GM21360 (cell line): ENCODE measurements around the gene RRP8.
A peak's percentile ranks its signal among the peaks of the same experiment; 100 is the strongest.

Experiments used
- ATAC-seq: cut with Tn5 transposase; IDR thresholded peaks from one replicate; pipeline ENCODE4 v1.9.1; 2021; ENCODE audit warnings: mild to moderate bottlenecking, moderate library complexity; ENCODE audit not compliant: unreplicated experiment

The RRP8 gene

DNA sequence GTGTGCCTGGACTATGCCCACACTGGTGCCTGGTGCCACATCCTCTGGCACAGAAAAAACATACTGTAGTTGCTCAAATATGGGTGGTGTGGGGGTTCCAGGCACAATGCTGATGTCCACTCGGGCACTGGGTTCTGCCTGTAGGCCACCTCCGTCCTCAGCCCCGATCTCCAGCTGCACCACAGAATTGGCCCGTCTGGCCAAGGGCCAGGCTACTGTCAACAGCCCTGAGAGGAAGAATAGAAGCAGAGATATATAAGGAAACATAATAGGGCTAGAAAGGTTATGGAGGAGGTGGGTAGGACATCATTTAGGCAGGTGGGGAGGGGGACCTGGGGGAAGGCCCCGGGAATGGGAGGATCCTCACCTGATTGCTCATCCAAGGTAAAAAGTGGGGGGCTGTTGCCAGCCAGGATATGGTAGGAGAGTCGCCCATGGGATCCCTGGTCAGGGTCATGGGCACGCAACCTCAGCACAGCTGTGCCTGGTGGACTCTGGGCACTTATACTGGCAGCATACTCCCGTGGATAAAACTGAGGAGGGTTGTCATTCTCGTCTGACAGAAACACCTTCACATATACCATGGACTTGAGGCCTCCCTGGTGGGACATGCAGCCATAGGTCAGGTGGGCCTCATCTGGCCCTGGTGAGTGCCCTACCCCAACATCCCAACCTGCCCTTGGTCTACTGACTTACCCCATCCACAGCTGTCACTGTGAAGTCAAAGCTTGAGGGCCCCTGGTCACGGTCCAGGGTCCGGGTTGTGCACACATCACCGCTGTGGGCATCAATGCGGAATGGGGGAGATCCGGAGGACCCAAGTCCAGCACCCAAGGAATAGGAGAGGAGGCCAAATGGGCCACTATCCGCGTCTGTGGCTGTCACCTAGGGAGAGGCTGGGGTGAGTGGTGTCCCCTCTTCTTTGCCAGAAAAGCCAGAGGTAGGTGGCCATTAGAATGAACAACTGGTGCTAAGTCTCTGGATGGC is 30.3 kb upstream of the RRP8 start:
- no peak for ATAC-seq

DNA sequence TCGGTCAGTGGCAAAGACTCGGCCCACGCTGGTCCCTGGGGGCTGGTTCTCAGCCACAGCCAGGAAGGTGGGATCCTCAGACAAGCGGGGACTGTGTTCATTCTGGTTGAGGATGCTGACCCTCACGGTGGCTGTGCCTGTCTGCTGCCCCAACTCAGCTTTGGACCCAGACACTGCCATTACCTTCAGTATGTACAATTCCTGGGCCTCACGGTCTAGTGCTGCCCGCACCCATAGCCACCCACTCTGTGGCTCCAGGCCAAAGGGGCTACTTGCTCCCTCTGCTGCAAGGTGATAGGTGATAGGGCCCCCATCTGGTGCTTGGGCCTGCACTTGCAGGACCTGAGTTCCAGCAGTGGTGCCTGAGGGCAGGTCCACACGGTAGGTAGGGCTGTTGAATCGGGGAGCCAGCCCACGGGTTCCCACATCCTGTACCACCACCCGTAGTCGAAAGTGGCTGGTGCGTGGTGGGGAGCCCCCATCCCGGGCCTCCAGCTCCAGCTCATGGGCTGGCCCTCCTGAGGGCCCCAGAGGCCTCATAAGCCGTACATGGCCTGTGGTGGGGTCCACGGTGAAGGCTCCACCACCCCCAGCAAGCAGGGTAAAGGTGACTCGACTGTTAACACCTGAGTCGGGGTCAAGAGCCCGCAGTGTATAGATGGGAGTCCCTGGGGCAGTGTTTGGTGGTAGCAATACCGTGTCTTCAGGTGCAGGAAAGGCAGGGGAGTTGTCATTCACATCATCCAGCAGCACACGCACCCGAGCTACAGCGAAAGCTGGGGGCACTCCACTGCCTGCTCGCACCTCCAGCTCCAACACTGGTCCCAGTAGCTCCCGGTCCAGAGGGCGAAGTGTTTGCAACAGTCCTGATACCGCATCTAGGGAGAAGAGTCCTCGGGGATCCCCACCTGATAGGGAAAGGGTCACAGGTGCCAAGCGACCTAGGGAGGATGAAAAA is 29.0 kb upstream of the RRP8 start:
- ATAC-seq: no peak

GRCh38 chr11:6631361-6631890 is 28.0 kb upstream of the RRP8 start:
- no peak for ATAC-seq

- ATAC-seq: no peak
Observed at GRCh38 chr11:6630632-6631291, 27.3 kb upstream of the RRP8 start.

DNA sequence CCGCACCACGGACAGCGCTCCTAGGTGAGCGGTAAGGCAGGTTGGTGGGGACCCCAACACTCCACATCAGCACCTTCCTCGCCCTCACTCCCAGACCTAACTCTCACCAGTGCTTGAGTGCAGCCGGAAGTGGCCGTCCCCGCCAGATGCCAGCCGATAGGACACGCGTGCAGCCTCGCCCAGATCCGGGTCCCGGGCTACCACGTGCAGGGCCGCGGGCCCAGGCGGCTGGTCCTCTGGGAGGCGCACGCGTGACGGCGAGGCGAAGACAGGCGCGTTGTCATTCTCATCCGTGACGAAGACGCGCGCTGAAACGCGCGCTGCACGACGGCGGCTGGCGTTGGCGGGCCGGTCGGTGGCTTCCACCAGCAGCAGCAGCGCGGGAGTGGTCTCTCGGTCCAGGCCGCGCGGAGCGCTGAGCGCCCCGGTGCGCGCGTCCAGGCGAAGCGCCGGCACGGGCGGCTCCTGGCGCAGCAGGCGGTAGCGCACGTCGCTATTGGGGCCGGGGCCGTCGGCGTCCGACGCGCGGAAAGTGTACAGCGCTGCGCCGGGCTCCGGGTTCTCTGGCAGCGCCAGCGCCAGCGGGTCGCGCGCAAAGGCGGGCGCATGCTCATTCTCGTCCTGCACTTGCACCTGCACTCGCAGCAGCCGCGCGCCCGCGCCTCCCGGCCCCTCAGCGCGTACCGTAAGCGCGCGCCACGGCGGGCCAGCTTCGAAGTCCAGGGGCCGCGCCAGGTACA is 26.6 kb upstream of the RRP8 start:
- no peak for ATAC-seq

GRCh38 chr11:6629573-6629891 is 26.1 kb upstream of the RRP8 start:
- ATAC-seq: no peak

GRCh38 chr11:6628526-6628925 is 25.1 kb upstream of the RRP8 start:
- no peak for ATAC-seq

GRCh38 chr11:6627762-6628241 is 24.4 kb upstream of the RRP8 start:
- peak; percentile 51 for ATAC-seq

DNA sequence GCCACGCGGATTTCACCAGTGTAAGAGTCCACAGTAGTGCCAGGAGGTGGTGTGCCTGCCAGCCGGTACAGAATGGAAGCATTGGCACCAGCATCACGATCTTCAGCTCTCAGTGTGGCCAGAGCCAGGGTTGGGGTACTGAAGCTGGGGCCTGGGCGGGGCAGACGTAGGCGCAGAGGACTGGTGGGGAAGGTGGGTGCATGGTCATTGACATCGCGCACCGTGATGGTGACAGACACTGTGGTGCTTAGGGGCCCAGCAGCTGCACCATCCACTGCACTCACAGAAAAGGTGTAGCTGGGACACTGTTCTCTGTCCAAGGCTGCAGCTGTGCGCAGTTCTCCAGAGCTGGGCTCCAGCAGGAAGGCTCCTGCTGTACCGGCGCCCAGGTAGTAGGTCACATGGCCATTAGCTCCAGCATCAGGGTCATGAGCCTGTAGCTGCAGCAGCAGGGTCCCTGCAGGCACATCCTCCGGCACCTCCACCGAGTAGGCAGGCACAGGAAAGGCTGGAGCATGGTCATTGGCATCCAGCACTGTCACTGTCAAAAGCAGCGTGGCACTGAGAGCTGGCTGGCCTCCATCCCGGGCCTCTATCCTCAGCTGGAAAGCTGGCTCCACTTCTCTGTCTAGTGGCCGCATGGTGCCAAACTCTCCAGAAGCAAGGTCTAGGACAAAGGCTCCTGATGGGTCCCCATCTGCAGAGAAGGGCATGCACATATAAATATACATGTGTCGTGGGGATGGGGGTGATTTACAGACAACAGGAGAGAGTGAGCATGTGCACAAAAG is 23.8 kb upstream of the RRP8 start:
- ATAC-seq: no peak

GRCh38 chr11:6625832-6626420 is 22.5 kb upstream of the RRP8 start:
- no peak for ATAC-seq

GRCh38 chr11:6625156-6625831 is 21.9 kb upstream of the RRP8 start:
- ATAC-seq: no peak

- ATAC-seq: no peak
Observed at GRCh38 chr11:6623391-6624363, 20.3 kb upstream of the RRP8 start.

DNA sequence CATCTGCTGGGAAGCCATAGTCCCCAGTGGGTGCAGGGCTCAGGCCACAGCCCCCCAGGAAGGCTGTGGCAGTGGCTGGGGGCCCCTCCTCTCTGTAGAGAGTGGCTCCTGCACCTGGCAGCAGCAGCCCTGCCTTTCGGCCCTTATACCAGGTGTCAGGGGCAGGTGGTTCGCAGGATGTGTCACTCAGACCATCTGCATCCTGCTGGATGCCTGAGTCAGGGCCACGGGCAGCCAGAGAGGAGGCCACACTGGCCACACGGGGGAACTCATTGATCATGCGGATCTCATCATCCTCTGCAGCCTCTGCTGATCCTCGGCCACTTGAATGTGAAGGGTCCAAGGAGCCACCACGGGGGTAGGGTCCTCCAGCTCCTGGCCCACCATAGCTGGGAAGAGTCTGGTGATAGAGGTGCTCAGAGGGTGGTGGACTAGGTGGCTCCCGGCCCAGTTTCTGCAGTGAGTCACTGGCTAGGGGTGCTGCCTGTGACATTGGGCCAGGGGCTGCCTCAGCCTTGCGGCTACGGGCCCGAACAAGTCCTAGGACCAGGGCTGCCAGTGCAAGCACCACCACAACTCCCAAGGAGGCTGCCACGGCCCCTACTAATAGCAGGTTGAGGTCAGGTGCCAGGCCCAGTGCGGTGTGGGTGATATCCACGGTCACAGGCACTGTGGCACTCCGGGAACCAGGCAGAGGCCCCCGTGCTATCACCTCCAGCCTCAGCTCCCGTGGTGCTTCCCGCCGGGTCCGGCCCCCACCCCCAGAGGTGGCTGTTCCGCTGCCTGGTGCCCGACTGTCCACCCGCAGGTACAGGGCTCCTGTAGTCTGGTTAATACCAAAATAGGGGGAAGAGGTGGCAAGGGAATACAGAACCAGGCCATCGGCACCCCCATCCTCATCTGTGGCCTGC is 19.1 kb upstream of the RRP8 start:
- ATAC-seq: no peak

- no peak for ATAC-seq
Observed at GRCh38 chr11:6621711-6622211, 18.3 kb upstream of the RRP8 start.

- no peak for ATAC-seq
Observed at GRCh38 chr11:6620636-6621035, 17.2 kb upstream of the RRP8 start.
